Measurements from ENCODE around the gene JARID2.

The JARID2 gene

GRCh38 chr6:15413466-15414234, 167.8 kb downstream of the JARID2 start (continued):
- TF ChIP-seq ZNF394 (tag by site-specific recombination; IDR thresholded peaks at IDR 0.05; ENCODE audit: borderline replicate concordance) (peak; percentile 78), ZIC2 (tag by site-specific recombination; IDR thresholded peaks at IDR 0.05) (no peak), ZNF214 (tag by site-specific recombination; IDR thresholded peaks at IDR 0.05; ENCODE audit: borderline replicate concordance) (no peak), ZNF354C (tag by site-specific recombination; IDR thresholded peaks at IDR 0.05; ENCODE audit: borderline replicate concordance, low read depth) (no peak), HOXA7 (CRISPR knock-in tag; IDR thresholded peaks at IDR 0.05; ENCODE audit: borderline replicate concordance) (no peak), ZBTB44 (tag by site-specific recombination; IDR thresholded peaks at IDR 0.05) (peak; percentile 64; the same call in 1 of the 2 replicates), ZNF23 (tag by site-specific recombination; IDR thresholded peaks at IDR 0.05; ENCODE audit: borderline replicate concordance) (no peak), MZF1 (tag by site-specific recombination; IDR thresholded peaks at IDR 0.05; ENCODE audit: borderline replicate concordance) (peak; percentile 95), ZNF529 (tag by site-specific recombination; IDR thresholded peaks at IDR 0.05; ENCODE audit: insufficient replicate concordance) (no peak), ZNF692 (tag by site-specific recombination; IDR thresholded peaks at IDR 0.05) (peak; percentile 50; the same call in 1 of the 2 replicates), ZNF175 (tag by site-specific recombination; IDR thresholded peaks at IDR 0.05) (no peak), ZNF114 (tag by site-specific recombination; IDR thresholded peaks at IDR 0.05) (no peak), ZNF266 (tag by site-specific recombination; IDR thresholded peaks at IDR 0.05; ENCODE audit: low read depth) (no peak), ZNF398 (tag by site-specific recombination; IDR thresholded peaks at IDR 0.05) (no peak; the same call in 1 of the 2 replicates), KLF17 (tag by site-specific recombination; IDR thresholded peaks at IDR 0.05) (peak; percentile 87), GLI4 (tag by site-specific recombination; IDR thresholded peaks at IDR 0.05) (no peak), TSHZ1 (tag by site-specific recombination; IDR thresholded peaks at IDR 0.05; ENCODE audit: borderline replicate concordance) (no peak; the same call in 1 of the 2 replicates), ZNF677 (tag by site-specific recombination; IDR thresholded peaks at IDR 0.05) (no peak), ZNF623 (tag by site-specific recombination; IDR thresholded peaks at IDR 0.05) (no peak), TRIM28 (IDR thresholded peaks at IDR 0.05; ENCODE audit: borderline replicate concordance, low read length) (peak; percentile 60; the same call in 1 of the 2 replicates), ZBTB8A (tag by site-specific recombination; IDR thresholded peaks at IDR 0.05) (no peak), ZNF560 (tag by site-specific recombination; IDR thresholded peaks at IDR 0.05; ENCODE audit: borderline replicate concordance) (no peak), KLF9 (tag by site-specific recombination; IDR thresholded peaks at IDR 0.05; ENCODE audit: low read depth) (no peak), REST (tag by site-specific recombination; IDR thresholded peaks at IDR 0.05) (no peak), ZNF521 (tag by site-specific recombination; IDR thresholded peaks at IDR 0.05) (no peak), KLF10 (tag by site-specific recombination; IDR thresholded peaks at IDR 0.05) (0 out of 2 replicates have a peak, but pooled peaks have one; percentile 33)
